ENCODE data around the gene WTAP. TPM values are rescaled to one million over a fixed set of nuclear protein-coding genes. Genes with fewer than 3 reads are reported as not detected.
"Not testable (repeated sequence)": the region's sequence is repeated elsewhere in the genome, so short reads cannot be mapped to it uniquely, and the experiment has no call there.

The WTAP gene
- total RNA-seq, 4 donors from 2014 or later: 57.8 to 76.7 (median 67.9) TPM

- WGBS, 2 donors: 93 to 98% methylated on average over 9 of the region's 9 CpGs
- DNase-seq (ENCODE audit: low spot score in 2 of 2): no peak
- H3K4me3 ChIP-seq (ENCODE audit: low read depth, poor library complexity, severe bottlenecking): no peak overlapping the region
- intact Hi-C loops (cut with DNase I; ENCODE audit: low total_unique reads): no loop called here
- no peak for TF ChIP-seq POLR2A (IDR thresholded peaks at IDR 0.05)
- no peak for TF ChIP-seq CTCF (IDR thresholded peaks at IDR 0.05)
Measured at GRCh38 chr6:159687341-159687740, 40.0 kb upstream of the WTAP start.

GRCh38 chr6:159688266-159688905 lies 38.9 kb upstream of the WTAP start:
- intact Hi-C loops (cut with DNase I; ENCODE audit: low total_unique reads): no loop called here
- 70 to 80% methylated on average over 5 of the region's 5 CpGs for WGBS, 2 donors
- no peak for DNase-seq (ENCODE audit: low spot score in 2 of 2)
- no peak overlapping the region for H3K4me3 ChIP-seq (ENCODE audit: low read depth, poor library complexity, severe bottlenecking)
- TF ChIP-seq POLR2A (IDR thresholded peaks at IDR 0.05) (no peak), CTCF (IDR thresholded peaks at IDR 0.05) (no peak)

- TF ChIP-seq CTCF (IDR thresholded peaks at IDR 0.05) (no peak), POLR2A (IDR thresholded peaks at IDR 0.05) (no peak)
- DNase-seq (ENCODE audit: low spot score in 2 of 2): no peak
- 80 to 87% methylated on average over 6 of the region's 6 CpGs for WGBS, 2 donors
- no peak overlapping the region for H3K4me3 ChIP-seq (ENCODE audit: low read depth, poor library complexity, severe bottlenecking)
- intact Hi-C loops (cut with DNase I; ENCODE audit: low total_unique reads): no loop called here
Measured at GRCh38 chr6:159689001-159689400, 38.3 kb upstream of the WTAP start.

GRCh38 chr6:159690135-159690534 lies 37.2 kb upstream of the WTAP start:
- 91 to 95% methylated on average over 13 of the region's 13 CpGs for WGBS, 2 donors
- DNase-seq (ENCODE audit: low spot score in 2 of 2): peak in 1 of 2 donors; percentile 64
- intact Hi-C loops (cut with DNase I; ENCODE audit: low total_unique reads): loop anchor here (10.0 kb wide), 2 partner anchors 75 to 245 kb away; partner anchors contain the start of gene ACAT2
- not testable (repeated sequence) for H3K4me3 ChIP-seq (ENCODE audit: low read depth, poor library complexity, severe bottlenecking)

GRCh38 chr6:159691133-159691962 lies 36.0 kb upstream of the WTAP start:
- DNase-seq (ENCODE audit: low spot score in 2 of 2): peak in 1 of 2 donors; percentile 61
- peak overlapping the region; percentile 94 for H3K4me3 ChIP-seq (ENCODE audit: low read depth, poor library complexity, severe bottlenecking)
- 5 to 10% methylated on average over 11 of the region's 11 CpGs for WGBS, 2 donors
- TF ChIP-seq CTCF (IDR thresholded peaks at IDR 0.05) (peak in 2 of 3 donors; percentile 61 to 97), POLR2A (IDR thresholded peaks at IDR 0.05) (no peak)
- intact Hi-C loops (cut with DNase I; ENCODE audit: low total_unique reads): loop anchor here (10.0 kb wide), 2 partner anchors 73 to 243 kb away; partner anchors contain the start of gene ACAT2

DNA sequence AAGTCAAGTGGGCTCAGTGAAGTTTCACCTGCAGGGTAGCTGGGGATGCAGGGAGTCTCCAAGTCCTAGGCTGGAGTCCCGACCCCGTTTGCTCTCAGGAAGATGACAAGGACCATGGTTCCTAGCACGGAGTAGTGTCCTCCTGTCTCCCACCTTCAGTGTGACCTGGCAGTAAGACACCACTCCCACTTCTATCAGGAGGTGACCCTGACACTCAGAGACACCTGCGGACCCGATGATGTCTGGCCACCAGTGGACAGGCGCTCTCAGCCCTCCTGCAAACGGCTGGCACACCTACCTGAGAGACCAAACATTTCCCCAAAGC lies 35.4 kb upstream of the WTAP start:
- peak in 1 of 2 donors; percentile 85 for DNase-seq (ENCODE audit: low spot score in 2 of 2)
- peak overlapping the region; percentile 94 for H3K4me3 ChIP-seq (ENCODE audit: low read depth, poor library complexity, severe bottlenecking)
- WGBS, 2 donors: 24 to 36% methylated on average over 7 of the region's 7 CpGs
- TF ChIP-seq POLR2A (IDR thresholded peaks at IDR 0.05) (no peak), CTCF (IDR thresholded peaks at IDR 0.05) (no peak)
- intact Hi-C loops (cut with DNase I; ENCODE audit: low total_unique reads): loop anchor here (10.0 kb wide), 2 partner anchors 73 to 243 kb away; partner anchors contain the start of gene ACAT2
